ENCODE data around the gene SRSF9.

The SRSF9 gene

DNA sequence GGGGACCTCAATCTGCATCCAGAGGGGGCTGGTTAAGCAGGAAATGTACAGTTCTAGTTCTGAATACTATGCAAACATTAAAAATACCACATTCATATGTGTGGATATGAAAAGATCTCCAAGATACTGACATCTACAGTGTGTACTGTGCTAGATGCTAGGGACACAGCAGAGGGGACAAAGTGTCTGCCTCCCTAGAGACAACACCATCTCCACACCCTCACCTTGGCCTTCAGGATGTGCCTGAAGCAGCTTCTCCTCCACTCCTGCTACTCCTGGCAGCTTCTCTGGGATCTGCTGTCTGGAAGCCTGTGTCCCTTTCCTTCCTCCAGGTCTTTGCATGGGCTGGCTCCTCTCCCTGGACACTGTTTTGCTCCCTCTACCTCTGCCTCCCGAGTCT, 10.7 kb upstream of the SRSF9 start:
- H3K9ac ChIP-seq (ENCODE audit: low read length): no peak overlapping the region
- H3K27me3 ChIP-seq (replicated peaks; ENCODE audit: control insufficient read depth, insufficient read depth, low read length): no peaks in the 10 kb centered on the region
- H3K9me3 ChIP-seq (ENCODE audit: control insufficient read depth, low read length): no peaks in the 10 kb centered on the region
- H3K4me3 ChIP-seq (ENCODE audit: low read length): no peak overlapping the region
- H3K36me3 ChIP-seq (ENCODE audit: control insufficient read depth, insufficient read depth, low read length, severe bottlenecking): no peaks in the 10 kb centered on the region
- no peaks in the 10 kb centered on the region for H3K4me1 ChIP-seq (ENCODE audit: control insufficient read depth, insufficient read depth, low read length)
- no peak for DNase-seq (ENCODE audit: low read depth)

- no peaks in the 10 kb centered on the region for H3K4me1 ChIP-seq (ENCODE audit: control insufficient read depth, insufficient read depth, low read length)
- no peak overlapping the region for H3K9ac ChIP-seq (ENCODE audit: low read length)
Measured at GRCh38 chr12:120479458-120479857, 9.9 kb upstream of the SRSF9 start.

DNA sequence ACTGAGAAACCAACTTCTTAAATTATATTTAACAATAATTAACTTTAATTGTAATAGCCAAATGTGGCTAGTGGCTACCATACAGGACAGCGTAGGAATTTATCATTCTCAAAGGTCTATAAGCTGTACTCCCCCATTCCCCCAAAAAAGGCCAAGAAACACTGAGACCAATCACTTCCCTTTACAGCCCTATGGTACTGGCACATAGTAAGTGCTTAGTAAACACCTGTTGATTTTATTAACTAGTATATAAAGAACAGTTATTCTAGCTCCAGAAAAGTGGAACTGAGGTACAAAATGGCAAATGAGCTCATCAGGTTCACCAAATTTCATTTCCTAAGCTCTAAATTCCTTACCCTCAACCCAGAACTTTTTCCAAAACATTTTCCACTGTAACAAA, 6.1 kb upstream of the SRSF9 start:
- Histone ChIP-seq H3K4me1 (ENCODE audit: control insufficient read depth, insufficient read depth, low read length) (peaks cover 4% of the 10 kb centered on the region), H3K4me3 (ENCODE audit: low read length) (no peak overlapping the region), H3K27me3 (replicated peaks; ENCODE audit: control insufficient read depth, insufficient read depth, low read length) (no peaks in the 10 kb centered on the region), H3K9me3 (ENCODE audit: control insufficient read depth, low read length) (no peaks in the 10 kb centered on the region), H3K9ac (ENCODE audit: low read length) (no peak overlapping the region), H3K36me3 (ENCODE audit: control insufficient read depth, insufficient read depth, low read length, severe bottlenecking) (no peaks in the 10 kb centered on the region)
- DNase-seq (ENCODE audit: low read depth): no peak

More at GRCh38 chr12:120479458-120479857, 9.9 kb upstream of the SRSF9 start:
- no peaks in the 10 kb centered on the region for H3K27me3 ChIP-seq (replicated peaks; ENCODE audit: control insufficient read depth, insufficient read depth, low read length)
- H3K9me3 ChIP-seq (ENCODE audit: control insufficient read depth, low read length): no peaks in the 10 kb centered on the region
- H3K36me3 ChIP-seq (ENCODE audit: control insufficient read depth, insufficient read depth, low read length, severe bottlenecking): no peaks in the 10 kb centered on the region
- H3K4me3 ChIP-seq (ENCODE audit: low read length): no peak overlapping the region
- no peak for DNase-seq (ENCODE audit: low read depth)

DNA sequence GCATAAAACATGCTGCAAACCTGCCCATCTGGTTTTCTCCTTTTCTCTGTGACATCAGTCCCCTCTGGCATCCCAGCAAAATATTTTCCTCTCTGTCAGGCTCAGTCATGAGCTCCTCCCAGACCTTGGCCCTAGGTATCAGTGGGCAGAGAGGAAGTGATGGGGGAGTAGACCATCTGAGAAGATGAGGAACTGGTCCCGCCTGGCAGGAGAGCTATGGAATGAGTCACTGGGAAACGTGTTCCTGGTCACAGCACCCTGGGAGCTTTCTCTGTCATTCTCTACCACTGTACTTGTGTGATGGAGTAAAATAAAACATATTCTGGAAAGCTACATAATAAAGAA, 5.0 kb upstream of the SRSF9 start:
- Histone ChIP-seq H3K9ac (ENCODE audit: low read length) (no peak overlapping the region), H3K4me1 (ENCODE audit: control insufficient read depth, insufficient read depth, low read length) (peaks cover 8% of the 10 kb centered on the region), H3K36me3 (ENCODE audit: control insufficient read depth, insufficient read depth, low read length, severe bottlenecking) (no peaks in the 10 kb centered on the region), H3K4me3 (ENCODE audit: low read length) (no peak overlapping the region), H3K27me3 (replicated peaks; ENCODE audit: control insufficient read depth, insufficient read depth, low read length) (no peaks in the 10 kb centered on the region), H3K9me3 (ENCODE audit: control insufficient read depth, low read length) (no peaks in the 10 kb centered on the region)
- peak; percentile 67 for DNase-seq (ENCODE audit: low read depth)

GRCh38 chr12:120473807-120474615, 4.5 kb upstream of the SRSF9 start:
- H3K36me3 ChIP-seq (ENCODE audit: control insufficient read depth, insufficient read depth, low read length, severe bottlenecking): no peaks in the 10 kb centered on the region
- no peak overlapping the region for H3K4me3 ChIP-seq (ENCODE audit: low read length)
- no peaks in the 10 kb centered on the region for H3K9me3 ChIP-seq (ENCODE audit: control insufficient read depth, low read length)
- no peak for DNase-seq (ENCODE audit: low read depth)
- no peak overlapping the region for H3K9ac ChIP-seq (ENCODE audit: low read length)
- H3K27me3 ChIP-seq (replicated peaks; ENCODE audit: control insufficient read depth, insufficient read depth, low read length): no peaks in the 10 kb centered on the region
- H3K4me1 ChIP-seq (ENCODE audit: control insufficient read depth, insufficient read depth, low read length): peaks cover 8% of the 10 kb centered on the region

DNA sequence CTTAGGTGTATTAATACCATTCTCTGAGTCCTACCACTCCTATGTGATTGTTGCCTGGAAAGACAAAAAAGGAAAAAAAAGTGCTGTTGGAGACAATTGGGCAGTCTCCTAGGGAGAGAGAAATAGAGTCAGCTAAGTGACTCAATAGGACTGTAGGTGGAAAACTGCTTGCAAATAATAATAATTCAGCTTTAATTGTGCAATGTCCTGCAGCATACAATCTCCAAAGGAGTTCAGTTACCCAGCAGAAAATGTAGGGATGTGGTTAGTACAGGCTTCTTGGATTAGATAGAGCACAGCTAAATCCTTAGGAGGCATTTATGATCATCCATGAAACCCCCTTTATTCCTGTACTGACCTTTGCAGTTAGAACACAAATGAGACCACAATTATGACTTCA, 3.0 kb upstream of the SRSF9 start:
- Histone ChIP-seq H3K4me3 (ENCODE audit: low read length) (no peak overlapping the region), H3K9ac (ENCODE audit: low read length) (no peak overlapping the region), H3K9me3 (ENCODE audit: control insufficient read depth, low read length) (no peaks in the 10 kb centered on the region), H3K27me3 (replicated peaks; ENCODE audit: control insufficient read depth, insufficient read depth, low read length) (no peaks in the 10 kb centered on the region), H3K36me3 (ENCODE audit: control insufficient read depth, insufficient read depth, low read length, severe bottlenecking) (no peaks in the 10 kb centered on the region), H3K4me1 (ENCODE audit: control insufficient read depth, insufficient read depth, low read length) (peaks cover 16% of the 10 kb centered on the region)
- DNase-seq (ENCODE audit: low read depth): peak; percentile 26

DNA sequence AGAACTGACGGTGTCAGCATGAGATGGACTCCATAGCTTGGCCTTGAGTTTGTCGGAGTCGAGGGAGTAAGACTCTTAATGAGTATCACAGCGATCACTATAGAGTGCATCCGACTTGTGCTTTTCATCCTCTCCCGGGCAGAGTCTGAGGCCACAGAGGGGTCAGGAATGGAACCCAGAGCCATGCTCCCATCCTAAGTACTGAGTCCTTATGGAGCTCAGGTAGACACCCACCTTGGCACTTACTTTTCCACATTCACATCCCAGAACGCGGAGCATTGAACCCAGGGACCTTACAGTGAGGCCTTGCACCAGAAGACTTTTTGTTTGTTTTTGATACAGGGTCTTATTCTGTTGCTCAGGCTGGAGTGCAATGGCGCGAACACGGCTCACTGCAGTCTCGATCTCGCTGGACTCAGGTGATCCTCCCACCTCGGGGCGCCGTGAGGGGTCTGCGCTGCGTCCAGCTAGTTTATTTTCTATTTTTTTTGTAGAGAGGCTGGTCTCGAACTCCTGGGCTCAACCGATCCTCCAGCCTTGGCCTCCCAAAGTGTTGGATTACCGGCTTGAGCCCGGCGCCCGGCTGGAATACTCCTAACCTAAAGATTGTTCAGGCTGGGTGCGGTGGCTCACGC, 719 bp upstream of the SRSF9 start:
- DNase-seq (ENCODE audit: low read depth): no peak
- Histone ChIP-seq H3K4me3 (ENCODE audit: low read length) (peak overlapping the region; percentile 91), H3K27me3 (replicated peaks; ENCODE audit: control insufficient read depth, insufficient read depth, low read length) (no peaks in the 10 kb centered on the region), H3K9ac (ENCODE audit: low read length) (peak overlapping the region; percentile 94), H3K36me3 (ENCODE audit: control insufficient read depth, insufficient read depth, low read length, severe bottlenecking) (peaks cover 11% of the 10 kb centered on the region), H3K9me3 (ENCODE audit: control insufficient read depth, low read length) (no peaks in the 10 kb centered on the region), H3K4me1 (ENCODE audit: control insufficient read depth, insufficient read depth, low read length) (peaks cover 29% of the 10 kb centered on the region)

DNA sequence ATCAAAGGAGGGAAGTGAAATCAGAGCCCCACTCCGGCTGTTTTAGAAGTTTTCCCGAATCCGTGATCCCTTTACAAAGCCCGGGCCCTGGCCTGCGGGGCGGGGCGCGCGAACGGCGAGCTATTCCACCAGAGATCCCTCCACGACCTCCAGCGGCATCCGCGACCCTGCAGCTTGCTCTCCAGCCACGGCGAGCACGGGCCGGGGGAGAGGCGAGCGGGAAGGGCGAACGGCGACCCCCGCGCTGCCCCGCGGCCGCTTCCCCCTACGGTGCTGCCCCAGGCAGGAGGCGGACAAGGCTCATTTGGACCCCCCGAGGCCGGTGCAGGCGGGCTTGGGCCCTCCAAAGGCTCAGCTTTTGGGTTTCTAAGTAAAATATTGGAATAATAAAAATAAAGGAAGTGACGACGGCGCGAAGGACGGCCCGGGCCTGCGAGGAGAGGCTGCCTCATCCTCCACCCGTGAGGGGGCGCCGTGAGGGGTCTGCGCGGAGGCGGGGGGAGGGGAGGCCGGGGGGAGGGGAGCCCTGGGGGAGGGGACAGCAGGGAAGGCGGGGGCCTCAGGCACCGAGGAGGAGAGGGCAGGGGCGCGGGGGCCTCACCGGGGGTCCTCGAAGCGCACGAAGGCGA, 613 bp downstream of the SRSF9 start:
- DNase-seq (ENCODE audit: low read depth): peak; percentile 56
- H3K9me3 ChIP-seq (ENCODE audit: control insufficient read depth, low read length): no peaks in the 10 kb centered on the region
- no peaks in the 10 kb centered on the region for H3K27me3 ChIP-seq (replicated peaks; ENCODE audit: control insufficient read depth, insufficient read depth, low read length)
- H3K9ac ChIP-seq (ENCODE audit: low read length): peak overlapping the region; percentile 94
- peaks cover 25% of the 10 kb centered on the region for H3K36me3 ChIP-seq (ENCODE audit: control insufficient read depth, insufficient read depth, low read length, severe bottlenecking)
- H3K4me1 ChIP-seq (ENCODE audit: control insufficient read depth, insufficient read depth, low read length): peaks cover 29% of the 10 kb centered on the region
- H3K4me3 ChIP-seq (ENCODE audit: low read length): peak overlapping the region; percentile 91

- peaks cover 30% of the 10 kb centered on the region for H3K36me3 ChIP-seq (ENCODE audit: control insufficient read depth, insufficient read depth, low read length, severe bottlenecking)
- no peaks in the 10 kb centered on the region for H3K9me3 ChIP-seq (ENCODE audit: control insufficient read depth, low read length)
- peaks cover 29% of the 10 kb centered on the region for H3K4me1 ChIP-seq (ENCODE audit: control insufficient read depth, insufficient read depth, low read length)
- peak overlapping the region; percentile 91 for H3K4me3 ChIP-seq (ENCODE audit: low read length)
- DNase-seq (ENCODE audit: low read depth): peak; percentile 76
- H3K9ac ChIP-seq (ENCODE audit: low read length): peak overlapping the region; percentile 94
- H3K27me3 ChIP-seq (replicated peaks; ENCODE audit: control insufficient read depth, insufficient read depth, low read length): no peaks in the 10 kb centered on the region
Measured at GRCh38 chr12:120468325-120468820, 1.2 kb downstream of the SRSF9 start.

DNA sequence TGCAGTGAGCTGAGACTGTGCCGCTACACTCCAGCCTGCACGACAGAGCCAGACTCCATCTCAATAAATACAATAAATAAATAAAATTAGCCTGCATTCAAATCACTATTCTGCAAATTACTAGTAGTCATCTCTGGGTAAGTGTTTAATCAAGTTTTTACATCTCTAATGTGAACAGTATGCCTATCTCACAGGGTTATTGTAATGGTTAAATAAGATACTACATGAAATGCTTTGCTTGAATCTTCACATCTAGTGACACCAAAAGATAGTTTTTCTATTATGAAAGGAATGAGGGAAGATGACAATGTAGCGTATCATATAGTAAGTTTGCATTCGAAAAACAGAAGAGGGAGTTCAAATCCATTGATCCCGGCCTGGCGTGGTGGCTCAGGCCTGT, 2.1 kb downstream of the SRSF9 start:
- no peak overlapping the region for H3K4me3 ChIP-seq (ENCODE audit: low read length)
- no peaks in the 10 kb centered on the region for H3K27me3 ChIP-seq (replicated peaks; ENCODE audit: control insufficient read depth, insufficient read depth, low read length)
- H3K9ac ChIP-seq (ENCODE audit: low read length): peak overlapping the region; percentile 14
- no peak for DNase-seq (ENCODE audit: low read depth)
- H3K9me3 ChIP-seq (ENCODE audit: control insufficient read depth, low read length): no peaks in the 10 kb centered on the region
- peaks cover 29% of the 10 kb centered on the region for H3K4me1 ChIP-seq (ENCODE audit: control insufficient read depth, insufficient read depth, low read length)
- peaks cover 40% of the 10 kb centered on the region for H3K36me3 ChIP-seq (ENCODE audit: control insufficient read depth, insufficient read depth, low read length, severe bottlenecking)

DNA sequence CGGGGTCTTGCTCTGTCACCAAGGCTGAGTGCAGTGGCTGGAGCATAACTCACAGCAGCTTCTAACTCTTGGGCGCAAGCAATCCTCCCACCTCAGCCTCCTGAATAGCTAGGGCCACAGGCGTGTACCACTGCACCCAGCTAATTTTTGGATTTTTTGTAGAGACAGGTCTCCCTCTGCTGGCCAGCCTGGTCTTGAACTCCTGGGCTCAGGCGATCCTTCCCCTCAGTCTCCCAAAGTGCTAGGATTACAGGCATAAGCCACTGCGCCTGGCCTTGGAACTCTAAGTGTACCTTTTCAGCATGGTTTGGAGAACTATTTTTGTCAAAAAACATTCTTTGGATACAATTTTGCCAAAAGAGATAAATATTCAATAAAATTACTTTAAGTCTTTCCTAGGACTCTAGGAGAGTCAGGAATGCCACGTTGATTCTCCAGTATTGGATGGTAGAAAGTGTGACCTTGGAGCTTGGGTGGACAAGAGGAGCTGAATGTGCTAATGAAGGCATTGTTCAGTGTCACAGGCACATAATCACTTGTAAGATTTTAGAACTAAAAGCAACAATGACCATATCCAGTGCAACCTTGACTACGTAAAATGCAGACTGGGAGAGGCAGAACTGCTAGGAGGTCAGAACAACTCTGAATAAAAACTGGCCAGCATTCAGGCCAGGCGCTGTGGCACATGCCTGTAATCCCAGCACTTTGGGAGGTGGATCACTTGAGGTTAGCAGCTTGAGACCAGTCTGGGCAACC, 2.8 kb downstream of the SRSF9 start:
- peaks cover 47% of the 10 kb centered on the region for H3K36me3 ChIP-seq (ENCODE audit: control insufficient read depth, insufficient read depth, low read length, severe bottlenecking)

More for the DNA sequence above, 2.8 kb downstream of the SRSF9 start:
- peak; percentile 67 for DNase-seq (ENCODE audit: low read depth)
- peaks cover 25% of the 10 kb centered on the region for H3K4me1 ChIP-seq (ENCODE audit: control insufficient read depth, insufficient read depth, low read length)
- no peaks in the 10 kb centered on the region for H3K27me3 ChIP-seq (replicated peaks; ENCODE audit: control insufficient read depth, insufficient read depth, low read length)
- peak overlapping the region; percentile 19 for H3K9ac ChIP-seq (ENCODE audit: low read length)
- no peaks in the 10 kb centered on the region for H3K9me3 ChIP-seq (ENCODE audit: control insufficient read depth, low read length)
- no peak overlapping the region for H3K4me3 ChIP-seq (ENCODE audit: low read length)

Data from adipocyte (in vitro differentiated cells).